ENCODE results near the gene CHAMP1. TPM values are rescaled to one million over a fixed set of nuclear protein-coding genes. Genes with fewer than 3 reads are reported as not detected.
A peak's percentile ranks its signal among the peaks of the same experiment; 100 is the strongest.

The CHAMP1 gene, protein sequence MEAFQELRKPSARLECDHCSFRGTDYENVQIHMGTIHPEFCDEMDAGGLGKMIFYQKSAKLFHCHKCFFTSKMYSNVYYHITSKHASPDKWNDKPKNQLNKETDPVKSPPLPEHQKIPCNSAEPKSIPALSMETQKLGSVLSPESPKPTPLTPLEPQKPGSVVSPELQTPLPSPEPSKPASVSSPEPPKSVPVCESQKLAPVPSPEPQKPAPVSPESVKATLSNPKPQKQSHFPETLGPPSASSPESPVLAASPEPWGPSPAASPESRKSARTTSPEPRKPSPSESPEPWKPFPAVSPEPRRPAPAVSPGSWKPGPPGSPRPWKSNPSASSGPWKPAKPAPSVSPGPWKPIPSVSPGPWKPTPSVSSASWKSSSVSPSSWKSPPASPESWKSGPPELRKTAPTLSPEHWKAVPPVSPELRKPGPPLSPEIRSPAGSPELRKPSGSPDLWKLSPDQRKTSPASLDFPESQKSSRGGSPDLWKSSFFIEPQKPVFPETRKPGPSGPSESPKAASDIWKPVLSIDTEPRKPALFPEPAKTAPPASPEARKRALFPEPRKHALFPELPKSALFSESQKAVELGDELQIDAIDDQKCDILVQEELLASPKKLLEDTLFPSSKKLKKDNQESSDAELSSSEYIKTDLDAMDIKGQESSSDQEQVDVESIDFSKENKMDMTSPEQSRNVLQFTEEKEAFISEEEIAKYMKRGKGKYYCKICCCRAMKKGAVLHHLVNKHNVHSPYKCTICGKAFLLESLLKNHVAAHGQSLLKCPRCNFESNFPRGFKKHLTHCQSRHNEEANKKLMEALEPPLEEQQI
- 16.1 and 20.9 TPM in 2 replicates for total RNA-seq
- polyA plus RNA-seq = 12.1 and 24.0 TPM in 2 replicates

DNA sequence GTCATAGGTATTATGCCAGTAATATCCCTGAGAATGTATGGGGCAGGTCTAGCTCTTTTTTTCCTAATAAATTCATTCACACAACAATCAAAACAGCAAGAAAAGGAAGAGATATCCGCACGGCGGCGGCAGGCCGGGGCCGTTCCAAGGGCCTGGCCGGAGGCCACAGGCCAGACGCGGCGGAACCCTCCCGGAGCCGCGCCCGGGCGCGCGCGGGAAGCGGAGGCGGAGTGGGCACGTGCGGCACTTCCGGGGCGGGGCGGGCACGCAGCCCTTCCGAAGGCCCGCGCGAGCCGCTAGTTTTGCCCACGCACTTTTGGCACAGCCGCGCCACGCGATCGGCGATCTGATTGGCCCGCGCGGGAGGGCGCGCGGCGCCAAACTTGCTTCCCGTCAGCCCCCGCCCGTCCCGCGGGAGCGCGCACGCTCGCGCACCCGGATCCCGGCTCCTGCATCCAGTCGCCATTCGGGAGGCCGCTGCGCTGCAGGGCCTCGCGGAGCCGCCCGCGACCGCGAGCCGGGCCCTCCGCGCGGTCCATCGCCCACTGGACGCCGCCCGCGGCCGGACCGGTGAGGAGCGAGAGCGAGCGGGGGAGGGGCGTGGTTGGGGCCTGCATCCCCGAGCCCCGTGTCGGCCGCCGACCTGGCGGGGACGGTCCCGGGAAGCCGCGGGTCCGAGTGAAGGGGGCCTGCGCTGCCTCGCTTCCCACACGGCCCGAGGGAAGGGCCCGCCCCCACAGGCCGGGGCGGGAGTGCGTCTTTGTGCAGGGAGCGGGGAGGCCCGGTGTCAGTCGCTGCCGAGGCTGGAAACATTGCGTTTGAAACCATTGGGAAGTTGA lies at the start of gene CHAMP1:
CHAMP1 (plus strand) TSS at position 430 of the 839 bp plus-strand sequence. CDS start 9,340 bp downstream, outside the sequence.
- Histone ChIP-seq H3K27me3 (no peaks in the 10 kb centered on the region), H3K4me1 (ENCODE audit: low read depth) (peaks cover 22% of the 10 kb centered on the region), H3K4me3 (peak within 1 kb of the TSS; percentile 65), H3K36me3 (no peaks in the 10 kb centered on the region), H3K9me3 (ENCODE audit: low read depth) (no peaks in the 10 kb centered on the region), H3K27ac (peak within 1 kb of the TSS; percentile 93)
- TF ChIP-seq, protein P1, sequence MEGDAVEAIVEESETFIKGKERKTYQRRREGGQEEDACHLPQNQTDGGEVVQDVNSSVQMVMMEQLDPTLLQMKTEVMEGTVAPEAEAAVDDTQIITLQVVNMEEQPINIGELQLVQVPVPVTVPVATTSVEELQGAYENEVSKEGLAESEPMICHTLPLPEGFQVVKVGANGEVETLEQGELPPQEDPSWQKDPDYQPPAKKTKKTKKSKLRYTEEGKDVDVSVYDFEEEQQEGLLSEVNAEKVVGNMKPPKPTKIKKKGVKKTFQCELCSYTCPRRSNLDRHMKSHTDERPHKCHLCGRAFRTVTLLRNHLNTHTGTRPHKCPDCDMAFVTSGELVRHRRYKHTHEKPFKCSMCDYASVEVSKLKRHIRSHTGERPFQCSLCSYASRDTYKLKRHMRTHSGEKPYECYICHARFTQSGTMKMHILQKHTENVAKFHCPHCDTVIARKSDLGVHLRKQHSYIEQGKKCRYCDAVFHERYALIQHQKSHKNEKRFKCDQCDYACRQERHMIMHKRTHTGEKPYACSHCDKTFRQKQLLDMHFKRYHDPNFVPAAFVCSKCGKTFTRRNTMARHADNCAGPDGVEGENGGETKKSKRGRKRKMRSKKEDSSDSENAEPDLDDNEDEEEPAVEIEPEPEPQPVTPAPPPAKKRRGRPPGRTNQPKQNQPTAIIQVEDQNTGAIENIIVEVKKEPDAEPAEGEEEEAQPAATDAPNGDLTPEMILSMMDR (IDR thresholded peaks at IDR 0.05; ENCODE audit: low read depth, low read length) = no peak
- DNase-seq (ENCODE audit: low read depth in 1 of 2, low spot score in 1 of 2) = peak; percentile 96 to 98

DNA sequence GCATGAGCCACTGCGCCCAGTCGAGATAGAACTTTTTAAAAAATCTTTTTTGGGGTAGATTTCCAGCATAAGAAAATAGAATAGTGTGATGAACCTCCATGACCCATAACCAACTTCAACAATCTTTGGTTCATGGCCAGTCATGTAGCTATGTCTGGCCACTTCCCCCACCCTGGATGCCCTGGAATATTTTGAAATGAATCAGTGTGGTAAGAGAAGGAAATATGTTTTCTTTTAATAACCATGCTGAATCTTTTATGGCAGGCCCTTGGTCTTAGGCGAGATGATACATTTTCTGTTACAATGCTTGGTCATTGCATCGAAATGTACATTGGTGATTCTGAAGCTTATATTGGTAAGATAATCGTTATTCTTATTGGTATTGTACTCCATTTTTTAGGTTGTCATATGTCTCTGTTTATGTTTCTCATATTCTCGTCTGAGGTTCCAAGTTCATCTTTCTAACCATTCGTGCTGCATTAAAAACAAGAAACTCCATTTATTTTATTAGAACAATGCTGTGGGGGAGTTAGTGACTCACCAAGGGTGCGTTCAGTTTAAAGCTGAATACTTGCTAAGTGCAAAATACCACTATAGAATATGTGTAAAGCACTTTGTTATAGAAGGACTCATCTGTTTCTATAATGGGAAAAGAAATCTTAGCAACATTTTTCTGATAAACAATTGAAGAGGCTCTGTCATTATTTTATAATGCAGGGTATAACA lies 49.3 kb upstream of the CHAMP1 start:
- no peak overlapping the region for H3K4me3 ChIP-seq
- no peak for DNase-seq (ENCODE audit: low read depth in 1 of 2, low spot score in 1 of 2)
- H3K27ac ChIP-seq = no peak overlapping the region
- peaks cover 17% of the 10 kb centered on the region for H3K4me1 ChIP-seq (ENCODE audit: low read depth)
- H3K27me3 ChIP-seq = no peaks in the 10 kb centered on the region
- peaks cover 64% of the 10 kb centered on the region for H3K36me3 ChIP-seq
- no peaks in the 10 kb centered on the region for H3K9me3 ChIP-seq (ENCODE audit: low read depth)
- TF ChIP-seq, protein P1 (IDR thresholded peaks at IDR 0.05; ENCODE audit: low read depth, low read length) = no peak

DNA sequence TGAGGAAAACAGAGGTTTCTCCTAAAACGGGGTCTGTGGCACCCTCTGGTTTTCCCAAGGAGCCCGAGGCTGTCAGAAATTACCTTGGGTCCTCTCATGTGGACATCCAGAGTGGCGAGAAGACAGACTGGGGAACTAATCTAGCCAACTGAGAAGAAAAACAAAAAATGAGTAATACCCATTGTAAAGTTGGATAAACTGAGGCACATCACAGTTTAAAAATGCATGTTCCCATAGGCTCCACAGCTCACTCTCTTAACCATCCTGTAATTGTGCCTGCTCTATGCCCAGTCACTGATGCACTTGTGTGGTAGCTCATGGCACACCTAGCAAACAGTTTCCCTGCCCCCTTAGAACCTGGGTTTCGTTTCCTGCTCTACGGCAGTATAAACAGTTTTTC lies 48.1 kb upstream of the CHAMP1 start:
- peaks cover 12% of the 10 kb centered on the region for H3K4me1 ChIP-seq (ENCODE audit: low read depth)
- no peak overlapping the region for H3K27ac ChIP-seq
- no peaks in the 10 kb centered on the region for H3K27me3 ChIP-seq
- H3K9me3 ChIP-seq (ENCODE audit: low read depth) = no peaks in the 10 kb centered on the region
- H3K36me3 ChIP-seq = peaks cover 66% of the 10 kb centered on the region
- no peak for DNase-seq (ENCODE audit: low read depth in 1 of 2, low spot score in 1 of 2)
- no peak overlapping the region for H3K4me3 ChIP-seq
- TF ChIP-seq, protein P1 (IDR thresholded peaks at IDR 0.05; ENCODE audit: low read depth, low read length) = no peak

DNA sequence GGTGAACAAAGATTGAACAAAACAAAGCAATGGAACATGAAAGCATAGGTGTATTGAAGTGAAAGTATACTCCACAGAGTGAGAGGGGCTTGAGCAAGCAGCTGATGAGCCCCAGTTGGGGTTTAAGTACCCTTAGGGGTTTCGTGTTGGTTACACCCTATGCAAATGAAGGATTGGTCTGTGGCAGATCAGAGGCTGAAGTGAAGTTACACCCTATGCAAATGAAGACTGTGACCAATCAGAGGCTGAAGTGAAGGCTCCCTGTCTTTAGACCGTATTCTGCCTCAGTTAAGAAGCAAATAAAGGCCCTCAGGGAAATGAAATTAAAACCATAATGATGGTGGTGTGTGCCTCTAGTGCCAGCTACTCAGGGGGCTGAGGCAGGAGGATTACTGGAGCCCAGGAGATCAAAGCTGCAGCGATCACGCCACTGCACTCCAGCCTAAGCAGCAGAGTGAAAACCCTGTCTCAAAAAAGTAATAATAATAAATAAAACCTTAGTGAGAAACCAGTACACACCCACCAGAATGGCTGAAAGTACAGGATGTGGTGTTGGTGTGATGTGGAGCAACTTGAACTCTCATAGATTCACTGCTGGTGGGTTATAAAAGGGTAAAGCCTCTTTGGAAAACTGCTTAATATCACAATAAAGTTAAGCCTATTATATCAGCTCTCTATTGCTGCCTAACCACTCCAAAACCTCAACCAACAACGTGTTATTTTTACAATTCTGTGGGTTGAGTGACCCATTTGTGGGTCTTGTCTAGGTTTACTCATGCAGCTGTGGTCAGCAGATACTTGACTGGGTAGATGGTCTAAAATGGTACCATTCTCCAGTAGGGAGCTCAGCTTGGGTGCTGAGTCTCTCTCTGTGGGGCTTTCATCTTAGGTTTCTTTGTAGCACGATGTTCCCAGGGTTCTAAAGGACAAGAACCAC lies 45.7 kb upstream of the CHAMP1 start:
- TF ChIP-seq, protein P1 (IDR thresholded peaks at IDR 0.05; ENCODE audit: low read depth, low read length) = no peak
- Histone ChIP-seq H3K4me1 (ENCODE audit: low read depth) (no peaks in the 10 kb centered on the region), H3K9me3 (ENCODE audit: low read depth) (no peaks in the 10 kb centered on the region), H3K27ac (no peak overlapping the region), H3K36me3 (peaks cover 59% of the 10 kb centered on the region), H3K27me3 (no peaks in the 10 kb centered on the region), H3K4me3 (no peak overlapping the region)
- DNase-seq (ENCODE audit: low read depth in 1 of 2, low spot score in 1 of 2) = no peak
